Osteoblast (primary cell): ENCODE results near the gene FGFR4. TPM values are rescaled to one million over a fixed set of nuclear protein-coding genes. Genes with fewer than 3 reads are reported as not detected.

Experiments used
- DNase-seq: peaks from one replicate; pipeline ENCODE4 v3.0.0; 2011; ENCODE audit warnings: low spot score, mixed read lengths; ENCODE audit not compliant: insufficient read length; ENCODE audit errors: missing footprints
- H2AFZ ChIP-seq: 2 replicates; pipeline ENCODE4 v1.6.0; 2011; ENCODE audit warnings: mild to moderate bottlenecking, low read length
- H3K27ac ChIP-seq: 2 replicates; pipeline ENCODE4 v1.5.1; 2011; ENCODE audit warnings: mild to moderate bottlenecking, low read depth, low read length, moderate library complexity
- H3K27me3 ChIP-seq: 2 replicates; pipeline ENCODE4 v1.6.0; 2012; ENCODE audit warnings: mild to moderate bottlenecking, control low read depth, inconsistent platforms, low read length, moderate library complexity; ENCODE audit not compliant: insufficient read depth
- H3K36me3 ChIP-seq: 2 replicates; pipeline ENCODE4 v1.5.1; 2011; ENCODE audit warnings: mild to moderate bottlenecking, low read length, control low read depth, moderate library complexity; ENCODE audit not compliant: insufficient read depth
- H3K4me1 ChIP-seq: 2 replicates; pipeline ENCODE4 v1.5.1; 2011; ENCODE audit warnings: mild to moderate bottlenecking, low read length, control low read depth, moderate library complexity; ENCODE audit not compliant: insufficient read depth
- H3K4me2 ChIP-seq: 2 replicates; pipeline ENCODE4 v1.6.0; 2011; ENCODE audit warnings: mild to moderate bottlenecking, low read length; ENCODE audit not compliant: insufficient read depth
- H3K4me3 ChIP-seq: fragments of 200-600 bp; sonication (generic); 3 replicates; pipeline ENCODE4 v1.5.1; 2012; ENCODE audit warnings: mild to moderate bottlenecking, low read length, inconsistent platforms; ENCODE audit not compliant: insufficient read depth
- H3K79me2 ChIP-seq: 2 replicates; pipeline ENCODE4 v1.6.0; 2012; ENCODE audit warnings: mild to moderate bottlenecking, low read length, control low read depth, inconsistent platforms; ENCODE audit not compliant: insufficient read depth
- H3K9me3 ChIP-seq: 2 replicates; pipeline ENCODE4 v1.5.1; 2011; ENCODE audit warnings: low read depth, low read length, control low read depth
- H4K20me1 ChIP-seq: 2 replicates; pipeline ENCODE4 v1.6.0; 2012; ENCODE audit warnings: mild to moderate bottlenecking, low read length, control low read depth; ENCODE audit not compliant: insufficient read depth
- total RNA-seq: library from RNA; depleted of rRNA; stranded (reverse); fragments of >200 nt; gene quantifications from 2 replicates; pipeline ENCODE4 v1.2.3, GENCODE V29; 2012
- TF ChIP-seq, protein P1 (sequence below): IDR thresholded peaks from 2 replicates; pipeline ENCODE4 v1.5.1; 2011; ENCODE audit warnings: mild to moderate bottlenecking, low read depth, low read length, moderate library complexity; ENCODE audit errors: extremely low read depth

The FGFR4 gene
- total RNA-seq, 1 donor: 1.1 TPM

DNA sequence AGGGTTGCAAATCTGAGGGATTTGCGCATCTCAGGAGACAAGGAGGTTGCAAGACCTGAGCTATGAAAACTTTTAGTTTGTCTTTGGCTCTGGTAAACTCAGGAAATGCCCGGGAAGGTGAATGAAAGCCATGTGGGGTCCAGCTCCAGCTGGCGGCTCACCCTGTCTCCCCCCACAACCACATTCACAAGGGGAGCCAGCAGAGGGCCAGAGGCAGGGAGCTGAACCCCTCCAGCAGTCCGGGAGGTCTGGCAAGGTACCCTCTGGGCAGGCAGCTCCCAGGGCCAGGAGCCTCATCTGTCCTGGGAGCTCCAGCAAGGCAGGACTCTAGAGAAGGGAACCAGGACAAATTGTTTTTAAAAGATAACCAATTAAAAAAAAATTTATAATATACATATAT is 2.5 kb upstream of the FGFR4 start:
- Histone ChIP-seq H3K4me1 (peaks cover 3% of the 10 kb centered on the region), H2AFZ (no peak overlapping the region), H4K20me1 (no peaks in the 10 kb centered on the region), H3K79me2 (no peaks in the 10 kb centered on the region), H3K4me3 (no peak overlapping the region), H3K27me3 (peaks cover 53% of the 10 kb centered on the region), H3K9me3 (no peaks in the 10 kb centered on the region), H3K36me3 (no peaks in the 10 kb centered on the region), H3K4me2 (no peak overlapping the region), H3K27ac (no peak overlapping the region)
- TF ChIP-seq, protein P1, sequence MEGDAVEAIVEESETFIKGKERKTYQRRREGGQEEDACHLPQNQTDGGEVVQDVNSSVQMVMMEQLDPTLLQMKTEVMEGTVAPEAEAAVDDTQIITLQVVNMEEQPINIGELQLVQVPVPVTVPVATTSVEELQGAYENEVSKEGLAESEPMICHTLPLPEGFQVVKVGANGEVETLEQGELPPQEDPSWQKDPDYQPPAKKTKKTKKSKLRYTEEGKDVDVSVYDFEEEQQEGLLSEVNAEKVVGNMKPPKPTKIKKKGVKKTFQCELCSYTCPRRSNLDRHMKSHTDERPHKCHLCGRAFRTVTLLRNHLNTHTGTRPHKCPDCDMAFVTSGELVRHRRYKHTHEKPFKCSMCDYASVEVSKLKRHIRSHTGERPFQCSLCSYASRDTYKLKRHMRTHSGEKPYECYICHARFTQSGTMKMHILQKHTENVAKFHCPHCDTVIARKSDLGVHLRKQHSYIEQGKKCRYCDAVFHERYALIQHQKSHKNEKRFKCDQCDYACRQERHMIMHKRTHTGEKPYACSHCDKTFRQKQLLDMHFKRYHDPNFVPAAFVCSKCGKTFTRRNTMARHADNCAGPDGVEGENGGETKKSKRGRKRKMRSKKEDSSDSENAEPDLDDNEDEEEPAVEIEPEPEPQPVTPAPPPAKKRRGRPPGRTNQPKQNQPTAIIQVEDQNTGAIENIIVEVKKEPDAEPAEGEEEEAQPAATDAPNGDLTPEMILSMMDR: no peak
- peak; percentile 56 for DNase-seq

DNA sequence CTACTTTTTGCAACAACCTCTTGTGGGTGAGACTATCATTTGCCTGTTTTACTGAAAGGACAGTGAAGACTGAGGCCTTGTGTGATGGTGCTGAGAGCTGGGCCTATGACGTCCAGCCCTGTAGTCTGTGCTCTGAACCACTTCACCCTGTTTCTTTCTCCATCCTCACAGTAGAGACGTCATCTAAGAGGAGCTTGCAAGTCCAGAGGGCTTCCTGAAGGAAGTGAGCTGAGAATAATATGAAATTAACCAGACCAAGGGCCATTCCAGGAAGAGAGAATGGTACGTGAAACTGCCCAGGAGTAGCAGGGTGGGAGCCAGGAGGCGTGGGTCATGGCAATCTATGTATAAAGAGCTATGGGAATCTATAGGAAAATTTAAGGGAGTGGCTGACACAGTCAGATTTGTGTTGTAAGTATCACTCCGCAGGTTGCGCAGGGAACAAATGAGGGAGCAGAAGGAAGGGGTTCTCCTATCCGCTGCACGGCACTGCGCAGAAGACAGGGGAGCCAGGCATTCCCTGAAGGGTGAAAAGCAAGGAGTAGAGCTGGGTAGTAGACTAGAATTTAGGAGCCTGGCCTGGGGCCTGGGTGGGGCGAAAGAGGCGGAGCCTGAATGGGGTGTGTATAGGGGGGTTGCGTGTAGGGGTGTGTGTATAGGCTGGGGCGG is 596 bp upstream of the FGFR4 start:
- no peaks in the 10 kb centered on the region for H4K20me1 ChIP-seq
- H3K79me2 ChIP-seq: no peaks in the 10 kb centered on the region
- no peaks in the 10 kb centered on the region for H3K36me3 ChIP-seq
- H2AFZ ChIP-seq: no peak overlapping the region
- H3K27me3 ChIP-seq: peaks cover 40% of the 10 kb centered on the region
- DNase-seq: no peak
- H3K4me1 ChIP-seq: peaks cover 3% of the 10 kb centered on the region
- H3K4me3 ChIP-seq: no peak overlapping the region
- no peak overlapping the region for H3K27ac ChIP-seq
- TF ChIP-seq, protein P1: no peak
- no peaks in the 10 kb centered on the region for H3K9me3 ChIP-seq
- no peak overlapping the region for H3K4me2 ChIP-seq

DNA sequence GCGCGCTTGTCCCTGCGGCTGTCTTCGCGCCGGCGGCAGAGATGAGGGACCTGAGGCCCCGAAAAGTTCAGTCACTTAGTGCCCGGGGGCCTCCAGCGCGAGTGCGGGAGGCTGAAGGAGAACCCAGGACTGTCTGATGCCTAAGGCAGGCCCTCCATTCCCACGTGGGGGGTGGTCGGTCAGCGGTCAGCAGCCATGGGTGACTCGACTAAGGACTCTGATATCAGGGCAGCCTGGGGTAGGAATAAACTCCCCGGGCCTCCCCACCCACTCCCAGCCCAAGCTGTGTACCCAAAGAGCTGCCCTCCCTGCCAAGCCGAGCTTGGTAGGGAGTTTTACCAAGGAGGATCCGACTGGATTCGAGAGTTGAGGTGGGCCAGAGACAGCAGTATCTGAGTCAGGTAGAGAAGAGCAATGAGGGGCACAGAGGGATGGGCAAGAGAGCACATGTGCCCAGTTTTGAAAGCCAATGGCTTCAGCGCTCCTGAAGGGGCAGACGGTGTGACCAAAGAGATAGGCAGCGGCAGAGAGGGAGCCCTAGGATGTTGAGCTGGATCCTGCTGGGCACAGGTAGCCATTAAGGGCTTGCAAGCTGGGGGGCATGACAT is 787 bp downstream of the FGFR4 start:
- H4K20me1 ChIP-seq: no peaks in the 10 kb centered on the region
- TF ChIP-seq, protein P1: no peak
- H2AFZ ChIP-seq: peak overlapping the region; percentile 29
- DNase-seq: peak; percentile 71
- peak overlapping the region; percentile 48 for H3K4me3 ChIP-seq
- H3K27ac ChIP-seq: no peak overlapping the region
- H3K9me3 ChIP-seq: no peaks in the 10 kb centered on the region
- H3K4me2 ChIP-seq: peak overlapping the region; percentile 74
- peaks cover 3% of the 10 kb centered on the region for H3K4me1 ChIP-seq
- peaks cover 28% of the 10 kb centered on the region for H3K27me3 ChIP-seq
- H3K79me2 ChIP-seq: no peaks in the 10 kb centered on the region
- H3K36me3 ChIP-seq: no peaks in the 10 kb centered on the region

DNA sequence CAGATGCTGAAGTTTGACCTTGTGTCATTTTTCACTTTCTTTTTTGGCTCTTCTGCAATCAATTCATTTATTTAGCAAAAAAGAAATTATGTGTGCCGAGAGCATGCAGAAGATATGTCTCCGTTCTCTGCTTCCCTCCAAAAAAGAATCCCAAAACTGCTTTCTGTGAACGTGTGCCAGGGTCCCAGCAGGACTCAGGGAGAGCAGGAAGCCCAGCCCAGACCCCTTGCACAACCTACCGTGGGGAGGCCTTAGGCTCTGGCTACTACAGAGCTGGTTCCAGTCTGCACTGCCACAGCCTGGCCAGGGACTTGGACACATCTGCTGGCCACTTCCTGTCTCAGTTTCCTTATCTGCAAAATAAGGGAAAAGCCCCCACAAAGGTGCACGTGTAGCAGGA is 2.4 kb downstream of the FGFR4 start:
- H4K20me1 ChIP-seq: no peaks in the 10 kb centered on the region
- no peak overlapping the region for H2AFZ ChIP-seq
- H3K4me2 ChIP-seq: no peak overlapping the region
- no peak for DNase-seq
- H3K27me3 ChIP-seq: peaks cover 17% of the 10 kb centered on the region
- H3K4me3 ChIP-seq: no peak overlapping the region
- no peaks in the 10 kb centered on the region for H3K36me3 ChIP-seq
- peaks cover 3% of the 10 kb centered on the region for H3K4me1 ChIP-seq
- H3K27ac ChIP-seq: no peak overlapping the region
- no peaks in the 10 kb centered on the region for H3K9me3 ChIP-seq
- TF ChIP-seq, protein P1: no peak
- H3K79me2 ChIP-seq: no peaks in the 10 kb centered on the region
